ENCODE data around the gene UNC45B.
"Not testable (repeated sequence)": the region's sequence is repeated elsewhere in the genome, so short reads cannot be mapped to it uniquely, and the experiment has no call there.

The UNC45B gene

DNA sequence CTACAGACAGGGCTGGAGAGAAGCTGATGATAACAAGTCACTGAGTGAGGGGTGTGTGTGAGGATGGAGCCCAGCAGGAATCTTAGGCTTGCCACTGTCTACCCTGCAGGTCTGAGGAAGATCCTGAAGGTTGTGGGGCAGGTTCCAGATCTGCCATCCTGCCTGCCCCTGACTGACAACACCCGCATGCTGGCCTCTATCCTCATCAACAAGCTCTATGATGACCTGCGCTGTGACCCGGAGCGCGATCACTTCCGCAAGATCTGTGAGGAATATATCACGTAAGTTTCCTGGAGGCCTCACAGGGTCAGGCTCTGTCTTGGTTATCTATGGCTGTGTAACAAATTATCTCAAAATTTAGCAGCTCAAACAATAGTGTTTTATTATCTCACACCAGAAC, 16.3 kb downstream of the UNC45B start:
- intact Hi-C loops (cut with DNase I): no loop called here
- no peak for DNase-seq

DNA sequence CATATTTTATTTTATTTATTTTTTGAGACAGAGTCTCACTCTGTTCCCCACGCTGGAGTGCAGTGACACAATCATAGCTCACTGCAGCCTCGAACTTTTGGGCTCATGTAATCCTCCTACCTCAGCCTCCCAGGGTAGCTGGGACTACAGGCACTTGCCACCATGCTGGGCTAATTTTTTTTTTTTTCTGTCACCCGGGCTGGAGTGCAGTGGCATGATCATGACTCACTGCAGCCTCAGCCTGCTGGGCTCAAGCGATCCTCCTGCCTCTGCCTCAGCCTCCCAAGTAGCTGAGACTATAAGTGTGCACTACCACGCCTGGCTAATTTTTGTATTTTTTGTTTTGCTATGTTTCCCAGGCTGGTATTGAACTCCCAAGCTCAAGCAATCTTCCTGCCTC, 17.1 kb downstream of the UNC45B start:
- no peak for DNase-seq
- intact Hi-C loops (cut with DNase I): no loop called here

DNA sequence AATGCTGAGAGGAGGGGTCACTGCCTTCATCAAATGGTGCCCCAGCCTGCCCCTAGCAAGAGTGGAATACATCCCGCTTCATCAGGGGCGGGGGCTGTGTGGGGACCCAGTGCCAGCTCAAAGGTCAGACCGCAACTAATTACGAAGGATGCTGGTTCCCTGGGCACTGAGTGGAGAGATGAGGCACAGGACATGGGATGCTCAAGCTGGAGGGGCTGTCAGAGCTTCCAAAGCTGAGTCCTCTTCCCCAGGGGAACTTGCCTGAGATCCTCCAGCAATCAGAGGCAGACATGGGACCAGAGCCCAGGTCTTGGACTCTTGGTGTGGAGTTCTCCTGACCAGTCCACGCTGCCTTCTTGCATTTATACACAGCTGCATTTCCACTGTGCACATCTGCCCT, 18.9 kb downstream of the UNC45B start:
- DNase-seq: no peak
- intact Hi-C loops (cut with DNase I): no loop called here

DNA sequence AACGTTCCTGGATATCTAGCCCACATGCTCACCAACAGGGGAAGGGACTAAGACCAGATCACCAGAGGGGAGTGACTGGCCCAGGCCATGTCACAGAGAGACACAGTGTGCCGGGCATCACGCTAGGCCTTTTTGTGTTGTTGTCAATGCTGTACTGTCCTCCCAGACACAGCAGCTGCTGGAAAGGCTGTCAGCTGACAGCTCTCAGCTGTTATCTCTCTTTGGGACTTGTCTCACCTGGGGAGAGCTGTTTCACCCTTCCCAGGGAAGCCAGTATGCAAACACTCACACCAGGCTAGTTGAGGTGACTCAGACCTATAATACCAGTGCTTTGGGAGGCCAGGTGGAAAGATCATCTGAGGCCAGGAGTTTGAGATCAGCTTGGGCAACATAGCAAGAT, 19.4 kb downstream of the UNC45B start:
- peak in 8 of 42 donors; percentile 11 to 67 (median 30) for DNase-seq
- intact Hi-C loops (cut with DNase I): no loop called here

DNA sequence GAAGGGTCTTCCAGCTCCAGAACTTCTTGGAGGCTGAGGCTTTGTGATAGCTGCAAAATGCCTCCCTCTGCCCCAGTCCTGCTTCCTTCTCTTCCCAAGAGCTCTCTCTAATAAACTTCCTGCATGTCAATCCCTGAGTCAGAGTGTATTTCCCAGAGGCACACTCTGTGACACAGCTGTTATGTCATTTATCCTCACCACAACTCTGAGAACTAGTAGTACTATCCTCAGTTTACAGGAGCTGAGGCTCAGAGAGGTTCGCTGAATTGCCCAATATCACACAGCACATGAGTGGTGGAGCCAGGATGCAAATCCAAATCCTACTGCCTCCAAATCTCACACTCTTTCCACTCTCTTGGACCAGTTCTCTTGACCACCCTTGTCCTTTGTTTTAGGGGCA, 20.0 kb downstream of the UNC45B start:
- no peak for DNase-seq
- intact Hi-C loops (cut with DNase I): no loop called here

DNA sequence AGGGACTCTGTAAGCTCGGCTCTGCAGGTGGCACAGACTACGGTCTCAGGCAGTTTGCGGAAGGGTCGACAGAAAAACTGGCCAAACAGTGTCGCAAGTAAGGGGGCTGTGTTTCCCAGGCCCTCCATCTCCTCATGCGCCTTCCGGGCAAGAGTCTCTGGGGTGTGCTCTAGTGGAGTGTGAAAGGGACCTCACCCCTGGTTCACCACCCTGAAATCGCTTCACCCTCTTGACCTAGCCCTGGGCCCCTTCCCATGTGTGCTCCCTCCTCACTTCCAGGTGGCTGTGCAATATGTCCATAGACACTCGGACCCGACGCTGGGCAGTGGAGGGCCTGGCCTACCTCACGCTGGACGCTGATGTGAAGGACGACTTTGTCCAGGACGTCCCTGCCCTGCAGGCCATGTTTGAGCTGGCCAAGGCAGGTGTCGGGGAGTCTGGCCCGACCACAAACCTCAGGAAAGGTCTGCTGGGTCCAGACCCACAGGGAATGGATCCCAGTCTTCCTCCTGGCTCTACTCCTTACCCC, 22.3 kb downstream of the UNC45B start:
- intact Hi-C loops (cut with DNase I): no loop called here
- DNase-seq: no peak

DNA sequence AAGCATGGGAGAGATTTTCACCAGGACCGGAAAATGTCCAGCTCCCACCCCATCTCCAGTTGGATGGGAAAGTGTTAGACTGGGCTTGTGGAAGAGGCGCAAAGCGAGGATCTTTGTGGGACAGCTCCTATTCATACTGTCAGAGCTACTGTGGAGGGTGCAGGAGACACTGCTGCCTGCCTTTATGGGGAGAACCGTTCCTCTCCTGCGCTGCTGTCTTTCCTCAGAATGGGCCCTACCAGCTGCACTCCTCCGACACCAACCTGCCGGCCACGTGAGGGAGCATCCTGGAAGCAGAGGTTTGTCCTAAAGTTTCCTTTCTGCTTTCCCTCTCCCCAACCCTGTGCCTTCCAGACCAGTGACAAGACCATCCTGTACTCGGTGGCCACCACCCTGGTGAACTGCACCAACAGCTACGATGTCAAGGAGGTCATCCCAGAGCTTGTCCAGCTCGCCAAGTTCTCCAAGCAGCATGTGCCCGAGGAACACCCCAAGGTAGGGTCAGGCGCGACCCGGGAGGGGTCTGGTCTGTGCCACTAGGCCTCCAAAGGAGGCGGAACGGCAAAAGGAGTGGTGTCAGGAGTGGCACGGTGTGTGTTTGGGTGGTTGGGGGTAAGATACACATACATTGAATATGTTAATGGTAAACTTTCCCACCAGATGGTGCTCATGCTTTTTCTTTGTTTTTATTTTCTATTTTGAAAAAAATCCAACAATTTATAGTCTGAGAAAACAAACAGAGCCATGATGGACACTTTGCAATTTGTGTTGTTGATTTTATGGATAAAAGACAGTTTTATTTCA, 23.6 kb downstream of the UNC45B start:
- DNase-seq: no peak
- intact Hi-C loops (cut with DNase I): no loop called here

DNA sequence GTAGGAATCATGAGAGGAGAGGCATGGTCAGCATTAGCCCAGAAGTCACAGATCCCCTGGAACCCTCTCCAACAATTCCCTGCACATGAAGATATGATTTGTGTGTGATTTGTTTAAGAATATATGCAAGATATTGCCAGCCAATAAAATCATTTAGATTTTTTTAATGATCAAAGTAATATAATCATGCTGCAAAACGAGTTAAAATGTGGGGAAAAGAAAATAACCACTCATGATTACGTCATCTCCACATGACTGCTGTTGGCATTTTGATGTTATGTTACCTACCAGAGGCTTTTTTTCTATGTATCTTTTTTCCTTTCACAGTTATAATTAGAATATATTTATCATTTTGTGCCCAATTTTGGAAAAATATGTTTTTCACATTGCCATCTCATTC, 24.2 kb downstream of the UNC45B start:
- intact Hi-C loops (cut with DNase I): no loop called here
- no peak for DNase-seq

DNA sequence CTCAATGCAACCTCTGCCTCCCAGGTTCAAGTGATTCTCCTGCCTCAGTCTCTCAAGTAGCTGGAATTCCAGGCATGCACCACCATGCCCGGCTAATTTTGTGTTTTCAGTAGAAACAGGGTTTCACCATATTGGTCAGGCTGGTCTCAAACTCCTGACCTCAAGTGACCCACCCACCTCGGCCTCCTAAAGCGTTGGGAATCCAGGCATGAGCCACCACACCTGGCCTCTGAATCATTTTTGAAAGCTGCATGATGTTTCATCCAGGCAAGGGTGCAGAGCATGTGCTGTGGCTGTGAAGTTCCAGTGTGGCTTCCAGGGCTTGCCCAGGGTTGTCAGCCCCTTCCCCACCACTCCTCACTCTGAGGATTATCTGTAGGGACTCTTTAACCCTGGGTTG, 24.7 kb downstream of the UNC45B start:
- intact Hi-C loops (cut with DNase I); DNase-seq: not testable (repeated sequence)

DNA sequence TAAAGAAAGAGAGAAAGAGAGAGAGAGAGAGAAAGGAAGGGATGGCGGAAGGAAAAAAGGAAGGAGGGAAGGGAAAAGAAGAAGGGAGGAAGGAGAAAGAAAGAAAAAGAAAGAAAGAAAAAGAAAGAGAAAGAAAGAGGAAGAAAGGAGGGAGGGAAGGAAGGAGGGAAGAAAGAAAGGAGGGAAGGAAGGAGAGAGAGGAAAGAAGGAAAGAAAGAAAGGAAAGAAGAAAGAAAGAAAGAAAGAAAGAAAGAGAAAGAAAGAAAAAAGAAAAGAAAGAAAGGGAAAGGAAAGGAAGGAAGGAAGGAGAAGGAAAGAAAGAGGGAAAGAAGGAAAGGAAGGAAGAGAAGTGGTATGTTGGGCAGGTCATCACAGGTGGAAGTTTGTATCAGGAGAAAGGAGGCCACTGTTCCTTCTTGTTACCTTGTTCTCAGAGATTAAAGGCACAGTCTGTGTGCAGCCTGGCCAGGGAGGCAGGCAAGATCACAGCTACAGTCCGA, 27.3 kb downstream of the UNC45B start:
- intact Hi-C loops (cut with DNase I): no loop called here
- no peak for DNase-seq

DNA sequence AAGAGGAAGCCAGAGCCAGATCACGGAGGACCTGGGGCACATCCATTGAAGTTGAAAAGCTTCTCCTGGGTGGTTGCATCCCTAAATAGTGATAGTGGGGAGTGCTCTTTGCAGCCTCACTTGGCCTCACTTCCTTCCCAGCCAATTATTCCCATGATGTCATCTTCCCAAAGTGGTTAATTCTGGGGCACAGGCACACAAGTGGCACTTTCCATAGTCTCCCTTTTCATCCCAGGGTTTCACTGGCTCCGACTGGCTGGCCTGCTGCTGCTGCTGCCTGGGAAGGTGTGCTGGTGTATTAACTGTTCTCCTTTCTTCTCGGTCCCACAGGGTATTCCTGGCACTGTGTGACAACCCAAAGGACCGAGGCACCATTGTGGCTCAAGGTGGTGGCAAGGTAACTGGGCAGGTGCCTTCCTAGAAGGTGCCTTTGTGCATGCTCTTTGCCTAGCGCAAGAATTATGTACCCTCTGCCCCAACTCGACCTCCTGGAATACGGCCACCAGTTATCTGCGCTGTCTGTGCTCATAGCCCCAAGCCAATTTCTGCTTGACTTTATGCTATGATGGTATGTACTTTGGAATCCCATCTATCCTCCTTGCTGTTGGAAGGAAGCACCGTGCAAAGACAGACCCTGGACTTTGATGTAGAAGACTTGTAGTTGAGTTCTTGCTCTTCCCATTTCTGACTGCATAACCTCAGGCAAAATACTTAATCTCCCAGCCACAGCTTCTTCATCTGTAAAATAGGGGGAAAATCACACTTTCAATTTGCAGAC, 28.2 kb downstream of the UNC45B start:
- peak in 1 of 42 donors; percentile 33 for DNase-seq
- intact Hi-C loops (cut with DNase I): no loop called here

DNA sequence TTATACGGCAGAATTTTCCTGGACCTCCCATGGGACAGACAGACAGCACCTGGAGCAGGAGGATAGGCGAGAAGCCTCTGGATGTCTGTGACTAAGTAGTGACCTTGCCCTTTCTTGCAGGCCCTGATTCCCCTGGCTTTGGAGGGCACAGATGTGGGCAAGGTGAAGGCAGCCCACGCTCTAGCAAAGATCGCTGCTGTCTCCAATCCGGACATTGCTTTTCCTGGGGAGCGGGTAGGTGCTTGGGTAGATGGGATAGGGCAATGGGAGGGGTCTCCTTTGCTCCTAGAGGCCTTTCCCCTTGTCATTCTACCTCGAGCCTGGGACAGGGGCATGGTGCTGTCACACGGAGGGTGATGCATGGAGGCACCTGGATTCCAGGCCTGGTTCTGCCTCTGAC, 29.3 kb downstream of the UNC45B start:
- intact Hi-C loops (cut with DNase I): no loop called here
- peak in 2 of 42 donors; percentile 10 to 31 for DNase-seq

DNA sequence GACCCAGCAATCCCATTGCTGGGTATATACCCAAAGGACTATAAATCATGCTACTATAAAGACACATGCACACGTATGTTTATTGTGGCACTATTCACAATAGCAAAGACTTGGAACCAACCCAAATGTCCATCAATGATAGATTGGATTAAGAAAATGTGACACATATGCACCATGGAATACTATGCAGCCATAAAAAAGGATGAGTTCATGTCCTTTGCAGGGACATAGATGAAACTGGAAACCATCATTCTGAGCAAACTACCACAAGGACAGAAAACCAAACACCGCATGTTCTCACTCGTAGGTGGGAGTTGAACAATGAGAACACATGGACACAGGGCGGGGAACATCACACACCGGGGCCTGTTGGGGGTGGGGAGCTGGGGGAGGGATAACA, 31.8 kb downstream of the UNC45B start:
- intact Hi-C loops (cut with DNase I); DNase-seq: not testable (repeated sequence)

DNA sequence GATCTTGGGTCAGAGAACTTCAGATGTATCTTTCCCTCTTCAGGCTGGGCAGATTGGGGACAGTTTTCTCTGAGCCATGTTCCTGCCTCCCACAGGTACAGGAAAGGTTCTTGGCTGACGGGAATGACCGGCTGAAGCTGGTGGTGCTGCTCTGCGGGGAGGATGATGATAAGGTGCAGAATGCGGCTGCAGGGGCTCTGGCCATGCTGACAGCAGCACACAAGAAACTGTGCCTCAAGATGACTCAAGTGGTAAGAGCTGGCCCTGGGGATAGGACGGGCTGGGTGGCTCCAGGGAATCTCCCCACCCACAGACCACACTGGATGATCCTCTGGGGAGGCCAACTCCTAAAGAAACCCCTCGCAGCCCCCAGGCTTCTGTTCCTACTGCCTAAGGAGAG, 35.7 kb downstream of the UNC45B start:
- intact Hi-C loops (cut with DNase I): no loop called here
- peak in 1 of 42 donors; percentile 27 for DNase-seq

DNA sequence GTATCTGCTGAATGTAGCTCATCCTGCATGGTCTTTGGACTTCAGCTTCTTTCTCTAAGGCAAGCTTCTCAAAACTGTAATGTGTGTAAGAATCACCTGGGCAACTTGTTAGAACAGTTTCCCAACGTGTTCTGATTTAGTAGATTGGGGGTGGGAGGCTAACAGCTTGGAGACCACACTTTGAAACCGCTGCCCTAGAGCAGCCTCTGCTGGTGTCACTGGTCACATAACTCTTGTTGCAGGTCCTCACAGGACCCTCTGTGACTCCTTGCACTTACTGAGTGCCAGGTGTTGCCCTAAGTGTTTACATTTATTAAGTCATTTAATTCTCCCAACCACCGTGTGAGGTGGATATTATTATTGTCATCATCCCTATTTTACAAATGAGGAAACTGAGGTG, 36.7 kb downstream of the UNC45B start:
- intact Hi-C loops (cut with DNase I): no loop called here
- no peak for DNase-seq

DNA sequence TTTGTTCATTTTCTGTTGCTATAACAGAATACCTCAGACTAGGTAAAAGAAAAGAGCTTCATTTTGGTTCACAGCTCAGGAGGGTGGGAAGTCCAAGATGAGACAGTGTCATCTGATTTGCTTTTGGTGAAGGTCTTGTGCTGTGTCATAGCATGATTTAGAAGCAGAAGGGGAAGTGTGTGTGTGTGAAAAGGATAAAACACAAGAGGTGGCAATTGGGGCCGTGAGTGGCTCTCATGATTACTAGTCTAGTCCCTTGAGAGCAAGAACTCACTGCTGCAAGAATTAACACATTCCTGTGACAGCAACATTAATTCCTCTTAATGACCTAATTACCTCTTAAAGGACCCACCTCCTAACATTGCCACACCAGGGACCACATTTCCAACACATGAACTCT, 38.2 kb downstream of the UNC45B start:
- intact Hi-C loops (cut with DNase I): no loop called here
- peak in 1 of 42 donors; percentile 10 for DNase-seq

DNA sequence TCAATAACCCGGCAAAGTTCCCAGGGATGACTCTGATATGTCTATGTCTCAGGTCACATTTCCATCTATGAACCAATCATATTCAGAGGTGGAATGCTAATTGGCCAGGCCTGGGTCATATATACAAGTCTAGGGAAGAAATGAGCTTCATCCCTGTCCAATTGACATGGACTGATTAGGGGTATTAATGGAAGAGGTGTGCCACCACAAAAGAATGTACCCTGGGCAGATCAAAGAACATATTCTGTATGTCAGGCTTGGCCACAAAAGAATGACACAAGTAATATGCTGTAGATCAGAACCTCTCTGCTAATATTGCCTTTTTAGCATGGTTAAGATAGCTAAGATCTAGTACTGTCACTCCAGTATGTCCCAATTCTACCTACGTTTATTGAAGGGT, 39.9 kb downstream of the UNC45B start:
- intact Hi-C loops (cut with DNase I): no loop called here
- no peak for DNase-seq

DNA sequence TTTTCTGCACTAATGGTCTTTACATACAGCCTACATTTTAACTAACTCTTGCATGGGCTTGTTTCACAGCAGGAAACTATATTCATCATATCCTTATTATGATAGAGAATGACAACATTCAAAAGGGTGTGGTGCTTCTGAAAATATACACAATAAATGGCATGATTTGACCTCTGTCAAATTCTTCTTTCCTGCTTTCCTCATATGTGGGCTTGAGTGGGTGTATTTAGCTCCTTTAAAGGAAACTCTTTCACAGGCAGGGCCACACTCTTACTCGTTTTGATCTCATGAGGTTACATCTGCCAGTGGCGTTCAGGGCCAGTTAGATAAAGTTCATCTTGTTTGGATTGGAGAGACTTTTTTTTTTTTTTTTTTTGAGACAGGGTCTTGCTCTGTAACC, 40.5 kb downstream of the UNC45B start:
- intact Hi-C loops (cut with DNase I): no loop called here

DNA sequence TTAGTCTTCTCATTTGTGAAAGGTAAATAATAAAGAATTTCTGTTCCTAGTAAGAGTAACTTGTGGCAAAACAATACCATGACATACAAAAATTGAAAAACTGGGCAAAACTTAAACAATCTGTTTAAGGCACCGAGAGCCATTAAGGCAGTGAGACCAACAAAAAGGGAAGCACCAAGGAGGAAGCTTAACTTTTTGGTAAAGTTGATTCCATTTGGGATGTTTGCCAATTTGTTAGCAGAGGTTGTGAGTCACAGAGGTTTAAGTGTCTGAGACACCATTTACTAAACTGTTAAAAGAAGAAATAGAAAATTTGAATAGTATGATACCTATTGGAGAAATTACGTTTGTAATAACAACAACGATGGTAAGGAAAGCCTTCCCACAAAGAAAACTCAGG, 41.7 kb downstream of the UNC45B start:
- DNase-seq: no peak
- intact Hi-C loops (cut with DNase I): no loop called here

More for the DNA sequence above, 40.5 kb downstream of the UNC45B start:
- no peak for DNase-seq

DNA sequence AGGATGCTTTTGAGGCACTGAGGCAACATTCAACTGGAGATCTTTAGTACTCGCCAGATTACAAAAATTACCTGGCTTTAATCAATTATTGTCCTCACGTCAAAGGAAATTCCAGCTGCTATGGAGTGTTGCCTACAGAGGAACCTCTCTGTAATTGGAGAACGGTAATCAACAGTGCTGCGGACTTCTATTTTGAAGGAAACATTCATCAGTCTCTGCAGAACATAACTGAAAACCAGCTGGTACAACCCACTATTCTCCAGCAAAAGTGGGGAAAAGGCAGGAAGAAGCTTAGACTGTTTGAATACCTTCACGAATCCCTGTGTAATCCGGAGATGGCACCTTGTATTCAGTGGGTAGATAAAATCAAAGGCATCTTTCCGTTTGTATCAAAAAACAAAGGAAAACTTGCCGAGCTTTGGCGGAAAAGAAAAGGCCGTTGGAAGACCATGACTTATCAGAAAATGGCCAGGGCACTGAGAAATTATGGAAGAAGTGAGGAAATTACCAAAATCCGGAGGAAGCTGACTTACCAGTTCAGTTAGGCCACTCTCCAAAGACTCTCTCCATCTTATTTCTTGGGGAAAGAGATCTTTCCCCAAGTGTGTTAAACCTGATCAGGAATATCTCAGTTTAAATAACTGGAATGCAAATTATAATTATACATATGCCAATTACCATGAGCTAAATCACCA, 43.5 kb downstream of the UNC45B start:
- no peak for DNase-seq
- intact Hi-C loops (cut with DNase I): no loop called here
